GOT3 (cell line): ENCODE data around the gene NPIPB8.
"Not testable (repeated sequence)": the region's sequence is repeated elsewhere in the genome, so short reads cannot be mapped to it uniquely, and the experiment has no call there.

ENCODE experiments used
- DNase-seq: peaks from one replicate; lab custom pipeline; 2025; ENCODE audit warnings: mixed read lengths; lab: John Stamatoyannopoulos, UW

NPIPB8 gene

GRCh38 chr16:28607116-28607623, 30.7 kb upstream of the NPIPB8 start:
- no peak for DNase-seq

- not testable (repeated sequence) for DNase-seq
Observed at GRCh38 chr16:28607681-28608495, 30.0 kb upstream of the NPIPB8 start.

- DNase-seq: not testable (repeated sequence)
Observed at GRCh38 chr16:28608496-28608808, 29.4 kb upstream of the NPIPB8 start.

GRCh38 chr16:28608867-28609596, 28.8 kb upstream of the NPIPB8 start:
- not testable (repeated sequence) for DNase-seq

- DNase-seq: no peak
Observed at GRCh38 chr16:28609631-28610594, 28.0 kb upstream of the NPIPB8 start, which contains the start of gene SULT1A1. Gene SULT1A1, minus strand, starts transcription at chr16:28610044. Its CDS starts 1,189 bp downstream, at chr16:28608855.

- DNase-seq: no peak
Observed at GRCh38 chr16:28610595-28611191, 27.2 kb upstream of the NPIPB8 start.

GRCh38 chr16:28612359-28613280, 25.2 kb upstream of the NPIPB8 start:
- not testable (repeated sequence) for DNase-seq

GRCh38 chr16:28613912-28614311, 24.0 kb upstream of the NPIPB8 start:
- not testable (repeated sequence) for DNase-seq

- DNase-seq: not testable (repeated sequence)
Observed at GRCh38 chr16:28614561-28614960, 23.3 kb upstream of the NPIPB8 start.

- not testable (repeated sequence) for DNase-seq
Observed at GRCh38 chr16:28615486-28616223, 22.2 kb upstream of the NPIPB8 start.

GRCh38 chr16:28616224-28616577, 21.7 kb upstream of the NPIPB8 start:
- not testable (repeated sequence) for DNase-seq

GRCh38 chr16:28616636-28617035, 21.2 kb upstream of the NPIPB8 start:
- DNase-seq: no peak

- DNase-seq: no peak
Observed at GRCh38 chr16:28617874-28618273, 20.0 kb upstream of the NPIPB8 start.

- DNase-seq: not testable (repeated sequence)
Observed at GRCh38 chr16:28620316-28620715, 17.5 kb upstream of the NPIPB8 start.

- DNase-seq: no peak
Observed at GRCh38 chr16:28621481-28622155, 16.2 kb upstream of the NPIPB8 start.

- not testable (repeated sequence) for DNase-seq
Observed at GRCh38 chr16:28622532-28623171, 15.2 kb upstream of the NPIPB8 start.

GRCh38 chr16:28623172-28623711, 14.6 kb upstream of the NPIPB8 start:
- no peak for DNase-seq

- not testable (repeated sequence) for DNase-seq
Observed at GRCh38 chr16:28630905-28631304, 7.0 kb upstream of the NPIPB8 start.
